ENCODE measurements around the gene DTD1.
A peak's percentile ranks its signal among the peaks of the same experiment; 100 is the strongest.

The DTD1 gene

GRCh38 chr20:18662279-18663040, 74.6 kb downstream of the DTD1 start:
- peak; percentile 84 for DNase-seq (ENCODE audit: low spot score)

GRCh38 chr20:18663932-18664331, 76.1 kb downstream of the DTD1 start:
- no peak for DNase-seq (ENCODE audit: low spot score)

- DNase-seq (ENCODE audit: low spot score), result no peak
Observed at GRCh38 chr20:18665135-18665534, 77.3 kb downstream of the DTD1 start.

GRCh38 chr20:18666803-18667415, 79.1 kb downstream of the DTD1 start:
- peak; percentile 95 for DNase-seq (ENCODE audit: low spot score)

- DNase-seq (ENCODE audit: low spot score), result peak; percentile 24
Observed at GRCh38 chr20:18669241-18670019, 81.6 kb downstream of the DTD1 start.

GRCh38 chr20:18671203-18671710, 83.4 kb downstream of the DTD1 start:
- DNase-seq (ENCODE audit: low spot score), result no peak

GRCh38 chr20:18672834-18673233, 85.0 kb downstream of the DTD1 start:
- peak; percentile 83 for DNase-seq (ENCODE audit: low spot score)

GRCh38 chr20:18676396-18676795, 88.5 kb downstream of the DTD1 start:
- DNase-seq (ENCODE audit: low spot score), result no peak

- no peak for DNase-seq (ENCODE audit: low spot score)
Observed at GRCh38 chr20:18677126-18677525, 89.3 kb downstream of the DTD1 start.

- no peak for DNase-seq (ENCODE audit: low spot score)
Observed at GRCh38 chr20:18678549-18679419, 90.9 kb downstream of the DTD1 start.

- DNase-seq (ENCODE audit: low spot score), result no peak
Observed at GRCh38 chr20:18683839-18684238, 96.0 kb downstream of the DTD1 start.

GRCh38 chr20:18684775-18685174, 96.9 kb downstream of the DTD1 start:
- no peak for DNase-seq (ENCODE audit: low spot score)

GRCh38 chr20:18685406-18685805, 97.6 kb downstream of the DTD1 start:
- DNase-seq (ENCODE audit: low spot score), result no peak

- DNase-seq (ENCODE audit: low spot score), result no peak
Observed at GRCh38 chr20:18686696-18687095, 98.8 kb downstream of the DTD1 start.

- no peak for DNase-seq (ENCODE audit: low spot score)
Observed at GRCh38 chr20:18688676-18689075, 100.8 kb downstream of the DTD1 start.

- DNase-seq (ENCODE audit: low spot score), result no peak
Observed at GRCh38 chr20:18689557-18689956, 101.7 kb downstream of the DTD1 start.

GRCh38 chr20:18692447-18692846, 104.6 kb downstream of the DTD1 start:
- DNase-seq (ENCODE audit: low spot score), result no peak

GRCh38 chr20:18694071-18694470, 106.2 kb downstream of the DTD1 start:
- DNase-seq (ENCODE audit: low spot score), result no peak

- DNase-seq (ENCODE audit: low spot score), result no peak
Observed at GRCh38 chr20:18695175-18695574, 107.3 kb downstream of the DTD1 start.

- DNase-seq (ENCODE audit: low spot score), result no peak
Observed at GRCh38 chr20:18698735-18699380, 111.0 kb downstream of the DTD1 start.

- DNase-seq (ENCODE audit: low spot score), result no peak
Observed at GRCh38 chr20:18701969-18702368, 114.1 kb downstream of the DTD1 start.

All from SK-N-DZ (cell line).